Stimulated activated CD4-positive, alpha-beta T cell treated with anti-CD3 and anti-CD28 coated beads, TNF-alpha, amount 100 ng/mL, for 48 hours (primary cell): ENCODE results near the gene ARSJ.

Experiments
- DNase-seq, 3 donors: peaks; one replicate each; pipeline ENCODE4 v3.0.0-alpha.2; 2020; ENCODE audit warnings: low read depth in 3 of 3

Gene ARSJ

GRCh38 chr4:113987382-113987941 lies 8.0 kb upstream of the ARSJ start:
- DNase-seq: no peak

- DNase-seq: no peak
Measured at GRCh38 chr4:113982181-113982580, 2.7 kb upstream of the ARSJ start.

- no peak for DNase-seq
Measured at GRCh38 chr4:113981591-113981990, 2.1 kb upstream of the ARSJ start.

GRCh38 chr4:113979905-113980615 lies 613 bp upstream of the ARSJ start:
- no peak for DNase-seq

- no peak for DNase-seq
Measured at GRCh38 chr4:113978561-113979147, 793 bp downstream of the ARSJ start.

- no peak for DNase-seq
Measured at GRCh38 chr4:113978105-113978504, 1.3 kb downstream of the ARSJ start.

- DNase-seq: no peak
Measured at GRCh38 chr4:113977526-113977855, 2.0 kb downstream of the ARSJ start.

GRCh38 chr4:113976741-113977525 lies 2.5 kb downstream of the ARSJ start:
- no peak for DNase-seq

- no peak for DNase-seq
Measured at GRCh38 chr4:113975578-113975977, 3.9 kb downstream of the ARSJ start.

GRCh38 chr4:113974467-113974866 lies 5.0 kb downstream of the ARSJ start:
- no peak for DNase-seq

GRCh38 chr4:113973345-113973744 lies 6.1 kb downstream of the ARSJ start:
- no peak for DNase-seq

- DNase-seq: no peak
Measured at GRCh38 chr4:113972781-113973180, 6.7 kb downstream of the ARSJ start.

GRCh38 chr4:113971706-113972360 lies 7.6 kb downstream of the ARSJ start:
- no peak for DNase-seq

- DNase-seq: no peak
Measured at GRCh38 chr4:113969709-113970334, 9.6 kb downstream of the ARSJ start.

GRCh38 chr4:113968473-113968872 lies 11.0 kb downstream of the ARSJ start:
- DNase-seq: no peak

- no peak for DNase-seq
Measured at GRCh38 chr4:113967687-113968086, 11.8 kb downstream of the ARSJ start.

- DNase-seq: no peak
Measured at GRCh38 chr4:113962719-113963265, 16.7 kb downstream of the ARSJ start.

GRCh38 chr4:113962016-113962347 lies 17.5 kb downstream of the ARSJ start:
- no peak for DNase-seq

- DNase-seq: no peak
Measured at GRCh38 chr4:113960684-113961321, 18.6 kb downstream of the ARSJ start.

- no peak for DNase-seq
Measured at GRCh38 chr4:113959539-113959937, 19.9 kb downstream of the ARSJ start.
